OCI-LY7 (cell line): Measurements from ENCODE around the gene BEND7.
A peak's percentile ranks its signal among the peaks of the same experiment; 100 is the strongest.

Source experiments
- CTCF ChIP-seq: fragments of 200-600 bp; sonication (generic); conservative IDR thresholded peaks from 2 replicates; pipeline ENCODE4 v1.5.1; 2014; ENCODE audit warnings: mild to moderate bottlenecking, antibody characterized with exemption, low read length, moderate library complexity, mixed read lengths
- EZH2phosphoT487 ChIP-seq: fragments of 200-600 bp; sonication (generic); IDR thresholded peaks from 2 replicates; pipeline ENCODE4 v1.6.1; 2018; ENCODE audit warnings: low read depth, borderline replicate concordance, mild to moderate bottlenecking, mixed run types, antibody characterized with exemption, low read length, moderate library complexity, mixed read lengths

DNA sequence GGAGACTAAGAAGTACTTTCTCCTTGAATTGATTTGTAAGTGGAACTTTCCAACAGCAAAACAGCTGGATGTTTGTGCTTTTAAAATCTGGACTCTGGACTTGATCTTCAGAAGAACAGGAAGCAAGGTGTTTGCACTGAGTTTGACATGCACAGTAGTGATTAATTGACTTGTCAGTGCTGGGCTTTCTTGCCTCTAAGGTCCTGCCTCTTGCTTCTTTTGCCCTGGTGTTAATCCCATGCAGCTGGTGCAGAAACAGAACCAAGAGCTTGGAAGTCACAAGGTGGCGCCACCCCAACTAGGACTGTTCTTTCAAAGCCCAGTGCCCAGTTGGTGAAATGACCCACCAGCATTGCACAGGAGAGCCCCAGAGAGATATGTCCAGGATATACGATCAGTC lies 114.0 kb downstream of the BEND7 start:
- 0 out of 2 replicates have a peak, but pooled peaks have one; percentile 39 for TF ChIP-seq CTCF
- TF ChIP-seq EZH2phosphoT487 = no peak
